ENCODE data around the gene CA10.

- TF ChIP-seq, protein P1, sequence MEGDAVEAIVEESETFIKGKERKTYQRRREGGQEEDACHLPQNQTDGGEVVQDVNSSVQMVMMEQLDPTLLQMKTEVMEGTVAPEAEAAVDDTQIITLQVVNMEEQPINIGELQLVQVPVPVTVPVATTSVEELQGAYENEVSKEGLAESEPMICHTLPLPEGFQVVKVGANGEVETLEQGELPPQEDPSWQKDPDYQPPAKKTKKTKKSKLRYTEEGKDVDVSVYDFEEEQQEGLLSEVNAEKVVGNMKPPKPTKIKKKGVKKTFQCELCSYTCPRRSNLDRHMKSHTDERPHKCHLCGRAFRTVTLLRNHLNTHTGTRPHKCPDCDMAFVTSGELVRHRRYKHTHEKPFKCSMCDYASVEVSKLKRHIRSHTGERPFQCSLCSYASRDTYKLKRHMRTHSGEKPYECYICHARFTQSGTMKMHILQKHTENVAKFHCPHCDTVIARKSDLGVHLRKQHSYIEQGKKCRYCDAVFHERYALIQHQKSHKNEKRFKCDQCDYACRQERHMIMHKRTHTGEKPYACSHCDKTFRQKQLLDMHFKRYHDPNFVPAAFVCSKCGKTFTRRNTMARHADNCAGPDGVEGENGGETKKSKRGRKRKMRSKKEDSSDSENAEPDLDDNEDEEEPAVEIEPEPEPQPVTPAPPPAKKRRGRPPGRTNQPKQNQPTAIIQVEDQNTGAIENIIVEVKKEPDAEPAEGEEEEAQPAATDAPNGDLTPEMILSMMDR (conservative IDR thresholded peaks at IDR 0.05; ENCODE audit: low read depth, low read length): no peak
- no peak for TF ChIP-seq EZH2 (IDR thresholded peaks at IDR 0.05; ENCODE audit: borderline replicate concordance, low read depth, low read length, poor library complexity, severe bottlenecking)
Observed at GRCh38 chr17:51733166-51733565, 425.3 kb downstream of the CA10 start.

Measured in A673 (cell line).